ENCODE results near the gene LYPD6.

The LYPD6 gene

GRCh38 chr2:149470046-149470445, 139.7 kb downstream of the LYPD6 start:
- no peak for TF ChIP-seq GATA3 (IDR thresholded peaks at IDR 0.05; ENCODE audit: low read depth, low read length)
- TF ChIP-seq GATA2 (IDR thresholded peaks at IDR 0.05; ENCODE audit: low read depth, low read length), result no peak

- TF ChIP-seq GATA2 (IDR thresholded peaks at IDR 0.05; ENCODE audit: low read depth, low read length) (peak; percentile 57; the same call in 1 of the 2 replicates), GATA3 (IDR thresholded peaks at IDR 0.05; ENCODE audit: low read depth, low read length) (peak; percentile 55; the same call in 1 of the 2 replicates)
Observed at GRCh38 chr2:149472413-149472812, 142.0 kb downstream of the LYPD6 start.

GRCh38 chr2:149473068-149473467, 142.7 kb downstream of the LYPD6 start:
- no peak for TF ChIP-seq GATA2 (IDR thresholded peaks at IDR 0.05; ENCODE audit: low read depth, low read length)
- TF ChIP-seq GATA3 (IDR thresholded peaks at IDR 0.05; ENCODE audit: low read depth, low read length), result no peak

GRCh38 chr2:149473521-149473920, 143.1 kb downstream of the LYPD6 start:
- TF ChIP-seq GATA2 (IDR thresholded peaks at IDR 0.05; ENCODE audit: low read depth, low read length) (no peak), GATA3 (IDR thresholded peaks at IDR 0.05; ENCODE audit: low read depth, low read length) (no peak)

GRCh38 chr2:149483004-149483605, 152.7 kb downstream of the LYPD6 start:
- TF ChIP-seq GATA3 (IDR thresholded peaks at IDR 0.05; ENCODE audit: low read depth, low read length) (no peak), GATA2 (IDR thresholded peaks at IDR 0.05; ENCODE audit: low read depth, low read length) (no peak)

- no peak for TF ChIP-seq GATA3 (IDR thresholded peaks at IDR 0.05; ENCODE audit: low read depth, low read length)
- no peak for TF ChIP-seq GATA2 (IDR thresholded peaks at IDR 0.05; ENCODE audit: low read depth, low read length)
Observed at GRCh38 chr2:149486664-149487063, 156.3 kb downstream of the LYPD6 start.

- TF ChIP-seq GATA3 (IDR thresholded peaks at IDR 0.05; ENCODE audit: low read depth, low read length), result no peak
- no peak for TF ChIP-seq GATA2 (IDR thresholded peaks at IDR 0.05; ENCODE audit: low read depth, low read length)
Observed at GRCh38 chr2:149487189-149487588, 156.8 kb downstream of the LYPD6 start.

- TF ChIP-seq GATA2 (IDR thresholded peaks at IDR 0.05; ENCODE audit: low read depth, low read length), result no peak
- no peak for TF ChIP-seq GATA3 (IDR thresholded peaks at IDR 0.05; ENCODE audit: low read depth, low read length)
Observed at GRCh38 chr2:149488706-149489440, 158.5 kb downstream of the LYPD6 start.

GRCh38 chr2:149489452-149489851, 159.1 kb downstream of the LYPD6 start:
- TF ChIP-seq GATA2 (IDR thresholded peaks at IDR 0.05; ENCODE audit: low read depth, low read length) (no peak), GATA3 (IDR thresholded peaks at IDR 0.05; ENCODE audit: low read depth, low read length) (no peak)

GRCh38 chr2:149490296-149490695, 159.9 kb downstream of the LYPD6 start:
- TF ChIP-seq GATA3 (IDR thresholded peaks at IDR 0.05; ENCODE audit: low read depth, low read length) (no peak), GATA2 (IDR thresholded peaks at IDR 0.05; ENCODE audit: low read depth, low read length) (no peak)

GRCh38 chr2:149492923-149493322, 162.5 kb downstream of the LYPD6 start:
- TF ChIP-seq GATA2 (IDR thresholded peaks at IDR 0.05; ENCODE audit: low read depth, low read length) (no peak), GATA3 (IDR thresholded peaks at IDR 0.05; ENCODE audit: low read depth, low read length) (no peak)

GRCh38 chr2:149507974-149508373, 177.6 kb downstream of the LYPD6 start:
- TF ChIP-seq GATA3 (IDR thresholded peaks at IDR 0.05; ENCODE audit: low read depth, low read length) (no peak), GATA2 (IDR thresholded peaks at IDR 0.05; ENCODE audit: low read depth, low read length) (no peak)

- no peak for TF ChIP-seq GATA3 (IDR thresholded peaks at IDR 0.05; ENCODE audit: low read depth, low read length)
Observed at GRCh38 chr2:149513461-149513860, 183.1 kb downstream of the LYPD6 start.
